ENCODE measurements around the gene PLGRKT. TPM values are rescaled to one million over a fixed set of nuclear protein-coding genes. Genes with fewer than 3 reads are reported as not detected.
"Not testable (repeated sequence)": the region's sequence is repeated elsewhere in the genome, so short reads cannot be mapped to it uniquely, and the experiment has no call there.

Gene PLGRKT
- polyA plus RNA-seq, 3 donors: 4.6 to 19.7 (median 14.8) TPM

- Histone ChIP-seq H3K9me3 (replicated peaks in 1 of 2; ENCODE audit: control insufficient read depth in 1 of 2, insufficient read depth in 1 of 2, low read length in 2 of 2) (peaks cover 0 to 14% of the 10 kb centered on the region in 2 donors), H3K4me1 (ENCODE audit: control insufficient read depth in 1 of 2, insufficient read depth in 2 of 2, low read length in 2 of 2) (peaks cover 8 to 16% of the 10 kb centered on the region in 2 donors)
- H3K27me3 Mint-ChIP-seq (ENCODE audit: low read depth in 3 of 3); DNase-seq; H3K4me3 ChIP-seq (replicated peaks in 1 of 3; ENCODE audit: low read depth in 2 of 3, low read length in 3 of 3); H3K36me3 ChIP-seq (replicated peaks in 1 of 2; ENCODE audit: control insufficient read depth in 1 of 2, insufficient read depth in 2 of 2, low read length in 2 of 2); H3K9ac ChIP-seq (ENCODE audit: insufficient read depth, low read length, poor library complexity, severe bottlenecking); H3K4me3 Mint-ChIP-seq; H2AFZ ChIP-seq (ENCODE audit: insufficient read depth, low read depth, low read length, poor library complexity, severe bottlenecking); intact Hi-C loops (cut with micrococcal nuclease); H3K79me2 ChIP-seq (ENCODE audit: insufficient read depth, low read length); H3K27me3 ChIP-seq (ENCODE audit: control insufficient read depth in 2 of 2, insufficient read depth in 2 of 2, low read length in 2 of 2); H3K4me2 ChIP-seq (replicated peaks; ENCODE audit: extremely low read depth, low read length, poor library complexity, severe bottlenecking); H3K27ac ChIP-seq (ENCODE audit: low read depth in 1 of 2, low read length in 2 of 2); H4K20me1 ChIP-seq (ENCODE audit: insufficient read depth, low read length): not testable (repeated sequence)
- peaks cover 14% of the 10 kb centered on the region for H3K4me1 Mint-ChIP-seq
- peak overlapping the region in 1 of 7 donors; percentile 38 for H3K27ac Mint-ChIP-seq
- peaks cover 23 to 34% of the 10 kb centered on the region in 2 donors for H3K36me3 Mint-ChIP-seq
- peaks cover 7 to 16% (median 12%) of the 10 kb centered on the region in 7 donors for H3K9me3 Mint-ChIP-seq
- WGBS (ENCODE audit: insufficient coverage): 99% methylated on average over 14 of the region's 24 CpGs
Observed at GRCh38 chr9:5432890-5433289, 4.8 kb downstream of the PLGRKT start.

DNA sequence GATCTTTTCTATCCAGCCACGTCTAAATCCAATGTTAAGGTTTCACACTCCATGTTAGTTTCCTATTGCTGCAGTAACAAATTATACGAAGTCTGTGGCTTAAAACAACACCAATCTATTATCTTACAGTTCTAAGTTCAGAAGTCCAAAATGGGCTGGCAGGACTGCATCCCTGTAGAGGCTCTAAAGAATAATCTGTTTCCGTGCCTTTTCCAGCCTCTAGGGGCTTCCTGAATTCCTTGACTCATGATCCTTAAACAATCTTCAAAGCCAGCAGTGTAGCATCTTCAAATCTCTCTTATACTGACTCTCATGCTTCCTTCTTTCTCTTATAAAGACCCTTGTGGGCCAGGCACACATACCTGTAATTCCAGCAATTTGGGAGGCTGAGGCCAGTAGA lies 6.8 kb downstream of the PLGRKT start:
- Histone ChIP-seq H3K4me3 (replicated peaks in 1 of 3; ENCODE audit: low read depth in 2 of 3, low read length in 3 of 3) (no peak overlapping the region), H3K4me2 (replicated peaks; ENCODE audit: extremely low read depth, low read length, poor library complexity, severe bottlenecking) (no peak overlapping the region), H3K9ac (ENCODE audit: insufficient read depth, low read length, poor library complexity, severe bottlenecking) (no peak overlapping the region), H3K27me3 (ENCODE audit: control insufficient read depth in 2 of 2, insufficient read depth in 2 of 2, low read length in 2 of 2) (no peaks in the 10 kb centered on the region), H3K36me3 (replicated peaks in 1 of 2; ENCODE audit: control insufficient read depth in 1 of 2, insufficient read depth in 2 of 2, low read length in 2 of 2) (no peaks in the 10 kb centered on the region), H3K4me1 (ENCODE audit: control insufficient read depth in 1 of 2, insufficient read depth in 2 of 2, low read length in 2 of 2) (no peaks in the 10 kb centered on the region), H4K20me1 (ENCODE audit: insufficient read depth, low read length) (no peaks in the 10 kb centered on the region), H3K27ac (ENCODE audit: low read depth in 1 of 2, low read length in 2 of 2) (no peak overlapping the region), H3K9me3 (replicated peaks in 1 of 2; ENCODE audit: control insufficient read depth in 1 of 2, insufficient read depth in 1 of 2, low read length in 2 of 2) (peaks cover 0 to 14% of the 10 kb centered on the region in 2 donors), H3K79me2 (ENCODE audit: insufficient read depth, low read length) (no peaks in the 10 kb centered on the region), H2AFZ (ENCODE audit: insufficient read depth, low read depth, low read length, poor library complexity, severe bottlenecking) (no peak overlapping the region)
- no peak overlapping the region for H3K27ac Mint-ChIP-seq
- H3K4me1 Mint-ChIP-seq: no peaks in the 10 kb centered on the region
- H3K4me3 Mint-ChIP-seq: no peak overlapping the region
- TF ChIP-seq, protein P1, sequence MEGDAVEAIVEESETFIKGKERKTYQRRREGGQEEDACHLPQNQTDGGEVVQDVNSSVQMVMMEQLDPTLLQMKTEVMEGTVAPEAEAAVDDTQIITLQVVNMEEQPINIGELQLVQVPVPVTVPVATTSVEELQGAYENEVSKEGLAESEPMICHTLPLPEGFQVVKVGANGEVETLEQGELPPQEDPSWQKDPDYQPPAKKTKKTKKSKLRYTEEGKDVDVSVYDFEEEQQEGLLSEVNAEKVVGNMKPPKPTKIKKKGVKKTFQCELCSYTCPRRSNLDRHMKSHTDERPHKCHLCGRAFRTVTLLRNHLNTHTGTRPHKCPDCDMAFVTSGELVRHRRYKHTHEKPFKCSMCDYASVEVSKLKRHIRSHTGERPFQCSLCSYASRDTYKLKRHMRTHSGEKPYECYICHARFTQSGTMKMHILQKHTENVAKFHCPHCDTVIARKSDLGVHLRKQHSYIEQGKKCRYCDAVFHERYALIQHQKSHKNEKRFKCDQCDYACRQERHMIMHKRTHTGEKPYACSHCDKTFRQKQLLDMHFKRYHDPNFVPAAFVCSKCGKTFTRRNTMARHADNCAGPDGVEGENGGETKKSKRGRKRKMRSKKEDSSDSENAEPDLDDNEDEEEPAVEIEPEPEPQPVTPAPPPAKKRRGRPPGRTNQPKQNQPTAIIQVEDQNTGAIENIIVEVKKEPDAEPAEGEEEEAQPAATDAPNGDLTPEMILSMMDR (IDR thresholded peaks at IDR 0.05): no peak
- H3K27me3 Mint-ChIP-seq (ENCODE audit: low read depth in 3 of 3): no peaks in the 10 kb centered on the region
- 94% methylated on average over 2 of the region's 3 CpGs for WGBS (ENCODE audit: insufficient coverage)
- H3K36me3 Mint-ChIP-seq: peaks cover 23 to 34% of the 10 kb centered on the region in 2 donors
- intact Hi-C loops (cut with micrococcal nuclease): no loop called here
- peaks cover 7 to 16% (median 12%) of the 10 kb centered on the region in 7 donors for H3K9me3 Mint-ChIP-seq
- no peak for DNase-seq
